Nephron (organoid): ENCODE data around the gene RXRG.

ENCODE experiments used
- H3K27ac Mint-ChIP-seq, 3 experiments: 2 replicates each; pipeline ENCODE4 v1.8.0; 2020; ENCODE audit warnings: mixed read lengths in 3 of 3, mild to moderate bottlenecking in 2 of 3, moderate library complexity in 1 of 3
- H3K27me3 Mint-ChIP-seq: 2 replicates; pipeline ENCODE4 v1.8.0; 2021; ENCODE audit warnings: low read depth, mild to moderate bottlenecking, moderate library complexity, mixed read lengths
- H3K36me3 Mint-ChIP-seq: 2 replicates; pipeline ENCODE4 v1.8.0; 2020; ENCODE audit warnings: low read depth, mixed read lengths
- H3K4me1 Mint-ChIP-seq: 2 replicates; pipeline ENCODE4 v1.8.0; 2020; ENCODE audit warnings: mixed read lengths
- H3K4me3 Mint-ChIP-seq, 3 experiments: 2 replicates each; pipeline ENCODE4 v1.8.0; 2020; ENCODE audit warnings: mild to moderate bottlenecking in 3 of 3, mixed read lengths in 3 of 3, moderate library complexity in 2 of 3
- H3K9me3 Mint-ChIP-seq: 2 replicates; pipeline ENCODE4 v1.8.0; 2020; ENCODE audit warnings: mixed read lengths
- CTCF ChIP-seq, 3 experiments: fragments of 200-600 bp; sonication (generic); IDR thresholded peaks; one replicate each; pipeline ENCODE4 v1.5.0; 2021; ENCODE audit warnings: antibody characterized with exemption in 3 of 3; ENCODE audit not compliant: unreplicated experiment in 3 of 3

The RXRG gene

GRCh38 chr1:165444897-165445370, at the start of gene RXRG:
Gene RXRG, minus strand, starts transcription at chr1:165445126. Its CDS starts 233 bp downstream, at chr1:165444893.
- Mint-ChIP-seq H3K36me3 (no peaks in the 10 kb centered on the region), H3K27ac (peak within 1 kb of the TSS in 2 of 3 experiments; percentile 33 to 46), H3K4me1 (peaks cover 41% of the 10 kb centered on the region), H3K4me3 (peak within 1 kb of the TSS in 1 of 3 experiments; percentile 12), H3K9me3 (no peaks in the 10 kb centered on the region), H3K27me3 (peaks cover 31% of the 10 kb centered on the region)
- no peak for TF ChIP-seq CTCF (IDR thresholded peaks at IDR 0.05; ENCODE audit: unreplicated experiment in 3 of 3)

- H3K27me3 Mint-ChIP-seq: peaks cover 4% of the 10 kb centered on the region
- no peak overlapping the region for H3K4me3 Mint-ChIP-seq
- no peak overlapping the region for H3K27ac Mint-ChIP-seq
- no peaks in the 10 kb centered on the region for H3K36me3 Mint-ChIP-seq
- peaks cover 37% of the 10 kb centered on the region for H3K4me1 Mint-ChIP-seq
- H3K9me3 Mint-ChIP-seq: no peaks in the 10 kb centered on the region
- no peak for TF ChIP-seq CTCF (IDR thresholded peaks at IDR 0.05; ENCODE audit: unreplicated experiment in 3 of 3)
Observed at GRCh38 chr1:165492845-165493373, 48.0 kb upstream of the RXRG start.

GRCh38 chr1:165490175-165490574, 45.2 kb upstream of the RXRG start:
- H3K9me3 Mint-ChIP-seq: no peaks in the 10 kb centered on the region
- no peak for TF ChIP-seq CTCF (IDR thresholded peaks at IDR 0.05; ENCODE audit: unreplicated experiment in 3 of 3)
- H3K27me3 Mint-ChIP-seq: peaks cover 4% of the 10 kb centered on the region
- H3K4me3 Mint-ChIP-seq: no peak overlapping the region
- no peaks in the 10 kb centered on the region for H3K36me3 Mint-ChIP-seq
- H3K27ac Mint-ChIP-seq: no peak overlapping the region
- peaks cover 22% of the 10 kb centered on the region for H3K4me1 Mint-ChIP-seq

GRCh38 chr1:165487921-165488320, 43.0 kb upstream of the RXRG start:
- TF ChIP-seq CTCF (IDR thresholded peaks at IDR 0.05; ENCODE audit: unreplicated experiment in 3 of 3): no peak
- H3K27ac Mint-ChIP-seq: no peak overlapping the region
- peaks cover 17% of the 10 kb centered on the region for H3K4me1 Mint-ChIP-seq
- no peaks in the 10 kb centered on the region for H3K9me3 Mint-ChIP-seq
- no peaks in the 10 kb centered on the region for H3K36me3 Mint-ChIP-seq
- no peak overlapping the region for H3K4me3 Mint-ChIP-seq
- H3K27me3 Mint-ChIP-seq: peaks cover 4% of the 10 kb centered on the region

- Mint-ChIP-seq H3K36me3 (no peaks in the 10 kb centered on the region), H3K27ac (no peak overlapping the region), H3K4me3 (no peak overlapping the region), H3K27me3 (peaks cover 4% of the 10 kb centered on the region), H3K4me1 (peaks cover 17% of the 10 kb centered on the region), H3K9me3 (no peaks in the 10 kb centered on the region)
- no peak for TF ChIP-seq CTCF (IDR thresholded peaks at IDR 0.05; ENCODE audit: unreplicated experiment in 3 of 3)
Observed at GRCh38 chr1:165486663-165487062, 41.7 kb upstream of the RXRG start.

GRCh38 chr1:165485716-165486115, 40.8 kb upstream of the RXRG start:
- no peaks in the 10 kb centered on the region for H3K9me3 Mint-ChIP-seq
- H3K36me3 Mint-ChIP-seq: no peaks in the 10 kb centered on the region
- H3K4me3 Mint-ChIP-seq: no peak overlapping the region
- TF ChIP-seq CTCF (IDR thresholded peaks at IDR 0.05; ENCODE audit: unreplicated experiment in 3 of 3): no peak
- H3K27ac Mint-ChIP-seq: no peak overlapping the region
- peaks cover 17% of the 10 kb centered on the region for H3K4me1 Mint-ChIP-seq
- peaks cover 4% of the 10 kb centered on the region for H3K27me3 Mint-ChIP-seq
